Tibial nerve (tissue), 4 donors: Measurements from ENCODE around the gene TCF12. TPM values are rescaled to one million over a fixed set of nuclear protein-coding genes. Genes with fewer than 3 reads are reported as not detected.

Experiments used
- DNase-seq, 2 donors: peaks; one replicate each; pipeline ENCODE4 v3.0.0-alpha.2; 2019; ENCODE audit warnings: low spot score in 2 of 2
- H3K27ac ChIP-seq, 4 donors: fragments of 200-600 bp; sonication (generic) in 3 of 4; one replicate each; pipeline ENCODE4 v1.5.1; 2017 to 2019; ENCODE audit warnings: mild to moderate bottlenecking in 1 of 4
- H3K27me3 ChIP-seq, 2 donors: fragments of 200-600 bp; sonication (generic) in 1 of 2; one replicate each; pipeline versions ENCODE4 v1.5.1 to v1.6.0; 2017 to 2019
- H3K36me3 ChIP-seq, 3 donors: fragments of 200-600 bp; sonication (generic); one replicate each; pipeline ENCODE4 v1.5.1; 2018 to 2019
- H3K4me1 ChIP-seq, 4 donors: fragments of 200-600 bp; sonication (generic) in 3 of 4; one replicate each; pipeline ENCODE4 v1.5.1; 2017 to 2019
- H3K4me3 ChIP-seq, 4 donors: fragments of 200-600 bp; sonication (generic) in 3 of 4; one replicate each; pipeline ENCODE4 v1.5.1; 2017 to 2019; ENCODE audit warnings: mild to moderate bottlenecking in 1 of 4, moderate library complexity in 1 of 4
- H3K9me3 ChIP-seq, 4 donors: fragments of 200-600 bp; sonication (generic) in 3 of 4; one replicate each; pipeline ENCODE4 v1.5.1; 2017 to 2019
- EP300 ChIP-seq, 2 donors: sonication (generic); formaldehyde crosslinking; IDR thresholded peaks; one replicate each; pipeline ENCODE4 v1.6.1; 2017; ENCODE audit warnings: antibody characterized with exemption in 2 of 2, mild to moderate bottlenecking in 1 of 2
- POLR2A ChIP-seq, 2 donors: fragments of 450-650 bp; IDR thresholded peaks; one replicate each; pipeline ENCODE4 v1.6.1; 2017; ENCODE audit warnings: antibody characterized with exemption in 2 of 2, mild to moderate bottlenecking in 2 of 2, moderate library complexity in 2 of 2
- WGBS, 2 donors: methylation state at CpG; one replicate each; pipeline ENCODE4 v1.1.5; 2018; 5-methylcytosine and 5-hydroxymethylcytosine counted together
- total RNA-seq, 4 donors: library from RNA; depleted of rRNA; stranded (reverse); fragments of >200 nt; gene quantifications; one replicate each; pipeline ENCODE4 v1.1.0, GENCODE V29; 2016
- TF ChIP-seq, protein P1 (sequence below), 5 experiments: fragments of 200-600 bp in 3 of 5; fragments of 450-650 bp in 2 of 5; sonication (generic) in 3 of 5; IDR thresholded peaks; one replicate each; pipeline ENCODE4 v1.5.1; 2016 to 2019; ENCODE audit warnings: antibody characterized with exemption in 5 of 5, mild to moderate bottlenecking in 3 of 5, moderate library complexity in 2 of 5

The TCF12 gene
- total RNA-seq, 4 donors from 2014 or later: 117 to 181 (median 174) TPM

DNA sequence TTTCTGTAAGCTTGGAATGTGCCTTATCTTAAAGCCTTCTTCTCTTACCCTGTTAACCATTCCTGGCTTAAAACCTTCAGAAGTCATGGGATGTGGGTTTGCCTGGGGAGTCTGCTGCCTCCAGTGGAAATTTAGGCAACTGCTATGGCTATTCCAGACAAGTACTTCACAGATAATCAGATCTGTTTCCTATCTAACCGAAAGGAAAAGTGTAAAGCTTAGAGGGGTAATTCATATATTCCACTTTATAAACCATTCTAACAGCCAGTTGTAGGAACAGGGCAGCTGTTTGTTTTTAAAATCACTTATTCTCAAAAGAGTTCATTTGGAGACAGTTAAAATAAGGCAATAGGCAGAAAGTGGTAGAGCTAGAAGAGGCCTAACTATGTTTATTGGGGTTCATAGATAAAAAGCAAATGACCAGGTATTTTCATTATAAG lies 219.9 kb downstream of the TCF12 start:
- WGBS, 2 donors: 16 to 38% methylated on average over 1 of the region's 1 CpG

DNA sequence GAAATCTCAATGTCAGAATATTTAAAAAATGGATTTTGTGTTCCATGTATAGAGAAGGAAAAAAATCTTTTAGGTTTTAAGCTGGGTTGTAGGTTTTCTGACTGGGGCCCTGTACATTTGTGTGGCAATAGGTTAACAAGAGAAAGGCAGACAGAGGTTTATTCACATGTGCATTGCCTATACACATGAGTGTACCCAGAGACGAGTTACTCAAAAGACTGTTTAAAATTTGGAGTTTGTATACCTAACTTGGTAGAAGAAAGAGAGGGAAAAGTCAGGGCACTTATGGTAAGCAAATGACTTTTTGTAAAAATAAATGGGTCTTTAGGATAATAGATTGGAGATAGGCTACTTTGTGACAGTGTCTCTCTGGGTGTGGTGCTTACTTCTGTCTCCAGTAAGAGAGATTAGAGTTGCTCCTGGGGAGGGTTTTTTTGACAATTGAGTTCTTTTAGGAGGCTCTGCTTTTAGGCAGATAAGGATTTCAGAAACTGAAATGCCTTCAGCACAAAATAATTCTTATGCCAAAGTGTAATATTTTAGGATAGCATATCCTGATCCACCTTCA lies 225.2 kb downstream of the TCF12 start:
- no peak for TF ChIP-seq EP300 (IDR thresholded peaks at IDR 0.05)
- TF ChIP-seq, protein P1, sequence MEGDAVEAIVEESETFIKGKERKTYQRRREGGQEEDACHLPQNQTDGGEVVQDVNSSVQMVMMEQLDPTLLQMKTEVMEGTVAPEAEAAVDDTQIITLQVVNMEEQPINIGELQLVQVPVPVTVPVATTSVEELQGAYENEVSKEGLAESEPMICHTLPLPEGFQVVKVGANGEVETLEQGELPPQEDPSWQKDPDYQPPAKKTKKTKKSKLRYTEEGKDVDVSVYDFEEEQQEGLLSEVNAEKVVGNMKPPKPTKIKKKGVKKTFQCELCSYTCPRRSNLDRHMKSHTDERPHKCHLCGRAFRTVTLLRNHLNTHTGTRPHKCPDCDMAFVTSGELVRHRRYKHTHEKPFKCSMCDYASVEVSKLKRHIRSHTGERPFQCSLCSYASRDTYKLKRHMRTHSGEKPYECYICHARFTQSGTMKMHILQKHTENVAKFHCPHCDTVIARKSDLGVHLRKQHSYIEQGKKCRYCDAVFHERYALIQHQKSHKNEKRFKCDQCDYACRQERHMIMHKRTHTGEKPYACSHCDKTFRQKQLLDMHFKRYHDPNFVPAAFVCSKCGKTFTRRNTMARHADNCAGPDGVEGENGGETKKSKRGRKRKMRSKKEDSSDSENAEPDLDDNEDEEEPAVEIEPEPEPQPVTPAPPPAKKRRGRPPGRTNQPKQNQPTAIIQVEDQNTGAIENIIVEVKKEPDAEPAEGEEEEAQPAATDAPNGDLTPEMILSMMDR (IDR thresholded peaks at IDR 0.05): no peak
- TF ChIP-seq POLR2A (IDR thresholded peaks at IDR 0.05): no peak
- peaks cover 0 to 44% (median 15%) of the 10 kb centered on the region in 4 donors for H3K4me1 ChIP-seq
- no peak for DNase-seq
- H3K36me3 ChIP-seq: no peaks in the 10 kb centered on the region
- WGBS, 2 donors: 70 to 82% methylated on average over 1 of the region's 1 CpG
- H3K4me3 ChIP-seq: no peak overlapping the region
- H3K9me3 ChIP-seq: no peaks in the 10 kb centered on the region
- H3K27me3 ChIP-seq: no peaks in the 10 kb centered on the region
- no peak overlapping the region for H3K27ac ChIP-seq

More for the DNA sequence above, 219.9 kb downstream of the TCF12 start:
- H3K36me3 ChIP-seq: no peaks in the 10 kb centered on the region
- TF ChIP-seq POLR2A (IDR thresholded peaks at IDR 0.05): no peak
- no peak for TF ChIP-seq EP300 (IDR thresholded peaks at IDR 0.05)
- TF ChIP-seq, protein P1 (IDR thresholded peaks at IDR 0.05): peak; percentile 60 to 74 (median 65)
- peaks cover 0 to 40% (median 5%) of the 10 kb centered on the region in 4 donors for H3K4me1 ChIP-seq
- H3K4me3 ChIP-seq: no peak overlapping the region
- no peak overlapping the region for H3K27ac ChIP-seq
- no peaks in the 10 kb centered on the region for H3K9me3 ChIP-seq
- peak in 1 of 2 donors; percentile 41 for DNase-seq
- H3K27me3 ChIP-seq: no peaks in the 10 kb centered on the region

DNA sequence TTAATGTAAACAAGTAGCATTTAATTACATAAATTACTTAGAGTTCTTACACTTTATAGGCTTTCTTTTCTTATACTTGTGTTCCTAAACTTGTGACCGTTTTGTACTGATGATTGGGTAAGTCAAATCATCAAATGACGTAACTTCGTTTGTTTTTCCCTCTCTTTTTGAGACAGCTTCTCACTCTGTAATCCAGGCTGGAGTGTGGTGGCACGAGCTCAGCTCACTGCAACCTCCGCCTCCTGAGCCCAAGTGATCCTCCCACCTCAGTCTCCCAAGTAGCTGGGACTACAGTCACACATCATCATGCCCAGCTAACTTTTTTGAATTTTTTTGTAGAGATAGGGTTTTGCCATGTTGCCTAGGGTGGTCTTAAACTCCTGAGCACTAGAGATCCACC lies 226.0 kb downstream of the TCF12 start:
- H3K27ac ChIP-seq: no peak overlapping the region
- H3K27me3 ChIP-seq: no peaks in the 10 kb centered on the region
- DNase-seq: no peak
- H3K36me3 ChIP-seq: no peaks in the 10 kb centered on the region
- H3K4me1 ChIP-seq: peaks cover 0 to 52% (median 21%) of the 10 kb centered on the region in 4 donors
- no peak overlapping the region for H3K4me3 ChIP-seq
- TF ChIP-seq EP300 (IDR thresholded peaks at IDR 0.05) (no peak), POLR2A (IDR thresholded peaks at IDR 0.05) (no peak)
- TF ChIP-seq, protein P1 (IDR thresholded peaks at IDR 0.05): no peak
- H3K9me3 ChIP-seq: no peaks in the 10 kb centered on the region
- WGBS, 2 donors: 75 to 79% methylated on average over 5 of the region's 5 CpGs

DNA sequence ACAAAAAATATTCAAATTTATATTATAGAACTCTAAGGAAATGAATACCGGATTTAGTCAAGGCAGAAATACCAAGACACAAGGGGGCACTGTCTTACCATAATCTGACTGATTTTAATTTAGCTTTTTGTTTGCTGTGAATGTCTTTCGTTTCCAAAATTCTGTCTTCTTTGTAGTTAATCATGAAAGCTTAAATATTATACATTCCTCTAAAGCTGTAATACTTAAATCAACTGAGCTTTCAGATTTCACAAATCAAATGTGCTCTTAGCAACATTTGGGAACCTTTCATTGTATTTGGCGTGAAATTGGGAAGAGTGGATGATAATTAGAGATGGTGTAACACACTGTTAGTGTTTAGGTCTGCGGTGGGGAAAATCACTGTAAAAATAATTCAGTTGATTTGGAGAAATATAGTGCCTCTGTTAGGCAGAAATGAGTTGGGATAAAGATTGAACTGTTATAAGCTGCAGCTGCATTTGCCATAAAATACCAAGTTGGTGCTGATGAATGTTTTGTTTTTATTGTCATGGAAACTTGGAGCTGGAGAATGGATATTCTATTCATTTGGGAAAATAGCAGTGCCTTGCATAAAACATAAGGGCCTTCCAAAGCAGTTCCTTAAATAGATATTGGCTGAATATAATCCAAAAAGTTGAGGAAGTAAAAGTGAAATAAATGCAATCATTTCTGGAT lies 228.2 kb downstream of the TCF12 start:
- peak in 1 of 2 donors; percentile 40 for TF ChIP-seq EP300 (IDR thresholded peaks at IDR 0.05)
- no peak for TF ChIP-seq POLR2A (IDR thresholded peaks at IDR 0.05)
- TF ChIP-seq, protein P1 (IDR thresholded peaks at IDR 0.05): peak; percentile 60 to 78 (median 66)
- H3K27ac ChIP-seq: peak overlapping the region in 3 of 4 donors; percentile 42 to 75 (median 54)
- peaks cover 0 to 7% (median 0%) of the 10 kb centered on the region in 3 donors for H3K36me3 ChIP-seq
- H3K27me3 ChIP-seq: no peaks in the 10 kb centered on the region
- peak overlapping the region in 1 of 4 donors; percentile 32 for H3K4me3 ChIP-seq
- H3K4me1 ChIP-seq: peaks cover 0 to 64% (median 29%) of the 10 kb centered on the region in 4 donors
- peaks cover 0 to 6% (median 1%) of the 10 kb centered on the region in 4 donors for H3K9me3 ChIP-seq
- DNase-seq: peak in 1 of 2 donors; percentile 68
- WGBS, 2 donors: 5 to 7% methylated on average over 4 of the region's 4 CpGs

DNA sequence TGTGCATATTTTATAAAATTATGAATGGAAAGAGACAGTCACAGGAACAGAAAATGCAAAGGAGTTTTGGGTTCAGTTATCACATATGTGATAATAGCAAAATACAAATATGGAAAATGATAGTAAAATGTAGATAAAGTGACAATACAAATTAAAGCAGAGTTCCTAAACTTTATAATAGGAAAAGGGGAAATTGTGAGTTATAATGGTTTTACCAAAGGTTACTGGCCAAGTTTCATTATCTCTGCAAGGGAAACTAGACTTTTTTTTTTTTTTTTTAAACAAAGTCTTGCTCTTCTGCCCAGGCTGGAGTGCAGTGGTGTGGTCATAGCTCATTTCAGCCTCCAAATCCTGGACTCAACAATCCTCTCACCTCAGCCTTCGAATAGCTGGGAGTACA lies 229.2 kb downstream of the TCF12 start:
- H3K27ac ChIP-seq: peak overlapping the region in 1 of 4 donors; percentile 32
- 72 to 96% methylated on average over 1 of the region's 1 CpG for WGBS, 2 donors
- no peak for DNase-seq
- H3K9me3 ChIP-seq: peaks cover 0 to 16% (median 3%) of the 10 kb centered on the region in 4 donors
- TF ChIP-seq EP300 (IDR thresholded peaks at IDR 0.05): no peak
- TF ChIP-seq, protein P1 (IDR thresholded peaks at IDR 0.05): no peak
- no peak for TF ChIP-seq POLR2A (IDR thresholded peaks at IDR 0.05)
- H3K36me3 ChIP-seq: peaks cover 0 to 14% (median 0%) of the 10 kb centered on the region in 3 donors
- H3K4me1 ChIP-seq: peaks cover 0 to 66% (median 29%) of the 10 kb centered on the region in 4 donors
- H3K4me3 ChIP-seq: no peak overlapping the region
- H3K27me3 ChIP-seq: no peaks in the 10 kb centered on the region
